Activated naive CD8-positive, alpha-beta T cell treated with anti-CD3 and anti-CD28 coated beads, Interleukin-2, amount 50 U/mL, for 24 hours (primary cell): Measurements from ENCODE around the gene TCHP.
A peak's percentile ranks its signal among the peaks of the same experiment; 100 is the strongest.

Source experiments
- ATAC-seq: fragments of 150-1000 bp; cut with Tn5 transposase; one replicate; pipeline ENCODE4 v1.10.0; 2021
- DNase-seq: peaks from one replicate; pipeline ENCODE4 v3.0.0; 2021
- H3K27ac Mint-ChIP-seq: one replicate; pipeline ENCODE4 v1.8.0; 2021; ENCODE audit warnings: mild to moderate bottlenecking, mixed read lengths
- H3K27me3 Mint-ChIP-seq: one replicate; pipeline ENCODE4 v1.8.0; 2021; ENCODE audit warnings: mixed read lengths
- H3K36me3 Mint-ChIP-seq: one replicate; pipeline ENCODE4 v1.8.0; 2021; ENCODE audit warnings: low read depth, mixed read lengths
- H3K4me1 Mint-ChIP-seq: one replicate; pipeline ENCODE4 v1.8.0; 2021; ENCODE audit warnings: mixed read lengths
- H3K4me3 Mint-ChIP-seq: one replicate; pipeline ENCODE4 v1.8.0; 2021; ENCODE audit warnings: mild to moderate bottlenecking, moderate library complexity, mixed read lengths
- H3K9me3 Mint-ChIP-seq: one replicate; pipeline ENCODE4 v1.8.0; 2021; ENCODE audit warnings: mixed read lengths

The TCHP gene

DNA sequence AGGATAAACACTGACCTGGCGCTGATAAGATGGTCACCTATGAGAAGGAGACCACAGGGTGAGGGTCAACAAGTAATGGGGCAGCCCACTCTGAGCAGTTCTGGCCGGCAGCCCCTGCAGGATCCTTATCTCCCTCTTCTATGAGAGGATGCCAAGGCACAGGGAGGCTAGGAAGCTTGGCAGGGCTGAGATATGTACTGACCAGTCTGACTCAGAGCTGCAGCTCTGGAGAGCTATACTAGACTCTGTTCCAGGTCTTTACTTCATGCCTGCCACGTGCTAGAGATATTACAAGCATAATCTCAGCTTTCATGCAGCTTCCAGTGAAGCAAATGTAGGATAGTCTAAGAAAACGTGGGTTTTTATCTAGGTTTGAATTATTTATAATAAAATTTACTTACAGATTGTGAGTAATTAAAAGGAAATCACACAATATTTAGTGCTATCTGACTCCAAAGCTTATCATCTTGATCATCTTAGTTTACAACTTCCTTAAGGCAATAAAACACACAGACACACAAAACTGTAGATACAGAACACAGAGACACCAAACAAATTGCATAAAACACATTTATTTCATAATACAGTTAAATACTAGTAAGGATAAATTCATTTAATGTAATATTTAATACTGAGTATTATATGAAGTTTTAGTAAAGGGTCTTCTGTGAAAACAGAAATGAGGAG is 63.8 kb downstream of the TCHP start:
- no peaks in the 10 kb centered on the region for H3K9me3 Mint-ChIP-seq
- peaks cover 15% of the 10 kb centered on the region for H3K4me1 Mint-ChIP-seq
- no peaks in the 10 kb centered on the region for H3K27me3 Mint-ChIP-seq
- no peak overlapping the region for H3K4me3 Mint-ChIP-seq
- H3K27ac Mint-ChIP-seq: peak overlapping the region; percentile 59
- peaks cover 31% of the 10 kb centered on the region for H3K36me3 Mint-ChIP-seq
- DNase-seq (no peak), ATAC-seq (no peak)

GRCh38 chr12:109966546-109966945 is 66.5 kb downstream of the TCHP start:
- no peak overlapping the region for H3K4me3 Mint-ChIP-seq
- no peak for ATAC-seq
- H3K27ac Mint-ChIP-seq: no peak overlapping the region
- no peaks in the 10 kb centered on the region for H3K9me3 Mint-ChIP-seq
- H3K4me1 Mint-ChIP-seq: peaks cover 19% of the 10 kb centered on the region
- peaks cover 33% of the 10 kb centered on the region for H3K36me3 Mint-ChIP-seq
- DNase-seq: no peak
- no peaks in the 10 kb centered on the region for H3K27me3 Mint-ChIP-seq

DNA sequence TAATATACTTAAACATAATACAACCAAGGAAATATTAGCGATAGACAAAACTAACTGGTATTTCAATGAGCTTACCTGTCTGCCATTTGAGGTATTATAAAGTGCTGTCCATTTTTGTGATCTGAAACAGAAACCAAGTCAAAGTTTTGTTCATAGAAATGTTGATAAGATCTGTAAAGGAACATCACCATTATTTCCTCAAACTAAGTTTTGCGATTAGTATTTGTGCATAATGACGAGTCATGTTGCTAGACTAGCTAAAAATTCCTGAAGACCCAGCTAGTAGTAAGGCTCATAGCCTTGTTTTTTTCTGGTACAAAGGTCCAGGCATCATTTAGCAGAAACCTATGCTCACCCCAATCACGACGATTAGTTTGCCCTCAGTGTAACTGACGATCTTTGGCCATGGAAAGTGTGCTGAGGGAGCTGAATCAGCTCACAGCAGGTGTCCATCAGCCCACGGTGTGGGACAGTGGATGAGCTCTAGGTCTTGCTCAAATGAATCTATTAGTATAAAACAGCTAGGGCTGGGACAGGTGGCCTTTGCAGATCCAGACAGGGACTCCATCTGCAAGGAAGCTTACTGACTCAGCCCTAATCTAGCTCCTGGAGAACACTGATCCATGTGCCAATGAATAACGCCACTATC is 67.4 kb downstream of the TCHP start:
- DNase-seq (no peak), ATAC-seq (peak; percentile 36)
- Mint-ChIP-seq H3K27me3 (no peaks in the 10 kb centered on the region), H3K36me3 (peaks cover 37% of the 10 kb centered on the region), H3K9me3 (no peaks in the 10 kb centered on the region), H3K27ac (peak overlapping the region; percentile 50), H3K4me1 (peaks cover 19% of the 10 kb centered on the region), H3K4me3 (no peak overlapping the region)
